ENCODE data around the gene KLRG1. TPM values are rescaled to one million over a fixed set of nuclear protein-coding genes. Genes with fewer than 3 reads are reported as not detected.

The KLRG1 gene
- total RNA-seq, 1 donor from 2014 or later, result 8.0 TPM

DNA sequence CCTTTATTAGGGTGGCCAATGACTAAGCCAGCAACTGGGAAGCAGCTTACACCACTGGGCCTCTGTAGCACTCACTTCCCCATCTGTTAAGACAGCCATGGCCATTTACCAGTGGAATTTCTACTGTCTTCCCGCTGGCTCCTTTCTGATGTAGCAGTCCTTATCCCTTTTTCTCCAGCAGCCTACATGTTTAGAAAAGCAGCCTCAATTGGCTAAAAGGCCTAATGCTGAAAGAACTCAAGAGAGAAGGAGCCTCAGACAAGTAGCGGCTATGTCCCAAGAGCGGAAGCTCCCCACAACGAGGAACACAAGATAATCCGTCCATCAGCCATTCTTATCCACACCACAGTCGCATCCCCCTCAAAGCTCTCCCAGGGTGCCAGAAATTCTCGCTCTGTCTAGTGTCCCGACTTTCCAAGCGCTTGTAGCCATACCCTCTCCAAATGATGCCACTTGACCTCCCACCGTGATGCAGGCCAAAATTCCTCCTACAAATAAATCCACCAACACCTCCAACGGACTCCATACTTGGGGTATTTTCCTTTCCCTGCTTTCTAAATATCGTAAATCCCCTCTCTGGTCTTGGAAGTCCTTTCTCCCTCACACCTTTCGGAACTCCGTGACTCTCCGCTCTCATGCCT is 40.5 kb upstream of the KLRG1 start:
- H3K4me3 Mint-ChIP-seq (ENCODE audit: low read depth), result peak overlapping the region; percentile 91
- H3K36me3 Mint-ChIP-seq (ENCODE audit: insufficient read depth), result peaks cover 15% of the 10 kb centered on the region
- H3K27me3 Mint-ChIP-seq, result no peaks in the 10 kb centered on the region
- peaks cover 8% of the 10 kb centered on the region for H3K9me3 Mint-ChIP-seq (ENCODE audit: low read depth)
- H3K27ac Mint-ChIP-seq, result peak overlapping the region; percentile 98
- TF ChIP-seq, protein P1, sequence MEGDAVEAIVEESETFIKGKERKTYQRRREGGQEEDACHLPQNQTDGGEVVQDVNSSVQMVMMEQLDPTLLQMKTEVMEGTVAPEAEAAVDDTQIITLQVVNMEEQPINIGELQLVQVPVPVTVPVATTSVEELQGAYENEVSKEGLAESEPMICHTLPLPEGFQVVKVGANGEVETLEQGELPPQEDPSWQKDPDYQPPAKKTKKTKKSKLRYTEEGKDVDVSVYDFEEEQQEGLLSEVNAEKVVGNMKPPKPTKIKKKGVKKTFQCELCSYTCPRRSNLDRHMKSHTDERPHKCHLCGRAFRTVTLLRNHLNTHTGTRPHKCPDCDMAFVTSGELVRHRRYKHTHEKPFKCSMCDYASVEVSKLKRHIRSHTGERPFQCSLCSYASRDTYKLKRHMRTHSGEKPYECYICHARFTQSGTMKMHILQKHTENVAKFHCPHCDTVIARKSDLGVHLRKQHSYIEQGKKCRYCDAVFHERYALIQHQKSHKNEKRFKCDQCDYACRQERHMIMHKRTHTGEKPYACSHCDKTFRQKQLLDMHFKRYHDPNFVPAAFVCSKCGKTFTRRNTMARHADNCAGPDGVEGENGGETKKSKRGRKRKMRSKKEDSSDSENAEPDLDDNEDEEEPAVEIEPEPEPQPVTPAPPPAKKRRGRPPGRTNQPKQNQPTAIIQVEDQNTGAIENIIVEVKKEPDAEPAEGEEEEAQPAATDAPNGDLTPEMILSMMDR (IDR thresholded peaks at IDR 0.05; ENCODE audit: unreplicated experiment), result no peak
- H3K4me1 Mint-ChIP-seq (ENCODE audit: low read depth), result peaks cover 19% of the 10 kb centered on the region
- no peak for DNase-seq (ENCODE audit: low spot score, unreplicated experiment)

DNA sequence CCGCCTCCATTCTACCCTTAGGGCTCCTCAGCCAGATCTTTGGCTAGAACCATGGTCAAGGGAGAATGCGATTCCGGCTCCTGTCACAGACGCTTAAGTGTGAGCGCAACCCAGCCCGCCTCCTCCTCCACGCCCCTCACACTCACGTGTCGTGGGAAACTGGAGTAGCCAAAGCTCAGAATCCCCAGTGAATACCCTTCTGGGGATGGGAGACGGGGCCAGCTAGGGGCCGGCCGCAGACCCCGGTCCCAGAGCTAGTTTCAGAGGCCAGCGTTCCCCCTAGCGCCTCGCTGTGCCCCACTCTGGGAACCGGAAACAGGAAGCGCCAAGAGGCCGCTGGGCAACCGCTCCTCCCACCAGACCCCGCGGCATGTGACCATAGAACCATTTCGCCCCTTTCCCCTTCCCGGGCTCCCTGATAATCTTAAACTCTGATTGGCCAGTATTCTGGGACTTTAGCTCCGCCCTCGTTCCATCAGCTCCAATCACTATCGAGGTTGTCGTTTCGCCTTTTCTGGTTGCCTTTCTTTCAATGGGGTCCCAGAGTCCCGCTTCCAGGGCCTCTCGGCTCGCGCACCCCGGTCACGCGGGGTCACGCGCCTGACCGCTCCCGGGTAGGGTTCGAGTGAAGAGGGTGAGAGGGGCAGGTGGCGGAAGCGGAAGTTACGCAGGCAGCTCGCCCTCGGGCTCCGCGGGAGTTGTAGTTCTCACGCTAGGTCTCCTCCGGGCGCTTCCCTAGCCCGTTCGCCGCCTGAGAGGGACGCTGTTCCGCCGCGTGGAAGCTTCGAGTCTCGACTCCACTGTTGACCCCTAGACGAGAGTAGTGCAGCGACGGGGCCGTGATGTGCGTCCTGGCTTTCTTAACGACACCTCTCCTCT is 39.8 kb upstream of the KLRG1 start, which contains the start of gene M6PR:
M6PR (minus strand) TSS at position 304 of the 879 bp plus-strand sequence. CDS start 3,241 bp downstream, outside the sequence.
- TF ChIP-seq, protein P1 (IDR thresholded peaks at IDR 0.05; ENCODE audit: unreplicated experiment), result peak; percentile 67
- Mint-ChIP-seq H3K4me3 (ENCODE audit: low read depth) (peak within 1 kb of the TSS; percentile 91), H3K27me3 (no peaks in the 10 kb centered on the region), H3K36me3 (ENCODE audit: insufficient read depth) (peaks cover 20% of the 10 kb centered on the region), H3K9me3 (ENCODE audit: low read depth) (peaks cover 12% of the 10 kb centered on the region), H3K27ac (peak within 1 kb of the TSS; percentile 98), H3K4me1 (ENCODE audit: low read depth) (peaks cover 19% of the 10 kb centered on the region)
- DNase-seq (ENCODE audit: low spot score, unreplicated experiment), result peak; percentile 92

DNA sequence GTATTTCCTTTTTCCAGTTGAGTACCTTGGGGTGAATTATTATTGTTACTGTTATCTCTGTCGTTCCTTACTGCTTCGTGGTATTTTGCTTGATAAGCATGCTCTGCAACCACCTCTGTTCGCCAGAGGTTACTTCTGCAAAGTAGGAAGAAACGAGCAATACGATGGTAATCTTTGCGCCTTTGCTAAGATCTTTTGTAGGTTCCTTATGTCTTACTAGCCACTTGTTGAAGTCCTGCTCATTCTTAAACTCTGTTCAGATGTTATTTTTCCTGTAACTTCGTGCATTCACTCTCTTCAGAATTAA is 39.2 kb upstream of the KLRG1 start:
- peaks cover 12% of the 10 kb centered on the region for H3K9me3 Mint-ChIP-seq (ENCODE audit: low read depth)
- peaks cover 19% of the 10 kb centered on the region for H3K4me1 Mint-ChIP-seq (ENCODE audit: low read depth)
- H3K27me3 Mint-ChIP-seq, result no peaks in the 10 kb centered on the region
- peak overlapping the region; percentile 98 for H3K27ac Mint-ChIP-seq
- TF ChIP-seq, protein P1 (IDR thresholded peaks at IDR 0.05; ENCODE audit: unreplicated experiment), result no peak
- no peak for DNase-seq (ENCODE audit: low spot score, unreplicated experiment)
- peaks cover 20% of the 10 kb centered on the region for H3K36me3 Mint-ChIP-seq (ENCODE audit: insufficient read depth)
- peak overlapping the region; percentile 91 for H3K4me3 Mint-ChIP-seq (ENCODE audit: low read depth)

DNA sequence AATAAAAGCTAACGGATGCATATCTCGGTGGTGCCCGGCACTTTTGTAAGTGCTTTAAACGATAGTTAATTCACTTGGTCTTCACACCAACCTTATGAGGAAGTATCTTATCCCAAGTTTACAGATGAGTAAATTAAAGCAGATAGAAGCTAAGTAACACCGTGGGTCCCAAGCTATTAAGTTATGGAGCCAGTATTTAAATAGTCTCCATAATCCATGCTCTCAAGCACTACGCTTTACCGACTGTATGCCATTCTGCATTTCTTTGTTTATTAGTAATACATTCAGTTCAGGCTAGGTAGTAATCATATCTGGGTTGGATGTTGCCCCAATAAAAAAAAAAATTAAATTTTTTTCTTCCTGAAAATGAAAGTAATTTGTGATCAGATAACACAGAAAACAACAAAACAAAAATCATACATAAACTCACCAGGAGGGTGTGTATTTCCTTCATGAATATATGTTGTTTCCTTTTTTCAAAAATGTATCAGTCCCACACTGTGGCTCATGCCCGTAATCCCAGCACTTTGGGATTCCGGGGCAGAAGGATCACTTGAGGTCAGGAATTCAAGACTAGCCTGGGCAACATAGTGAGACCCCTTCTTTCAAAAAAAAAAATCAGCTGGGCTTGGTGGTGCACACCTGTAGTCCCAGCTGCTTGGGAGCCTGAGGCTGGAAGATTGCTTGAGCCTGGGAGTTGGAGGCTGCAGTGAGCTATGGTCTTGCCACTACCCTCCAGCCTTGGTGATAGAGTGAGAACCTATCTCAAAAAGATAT is 38.5 kb upstream of the KLRG1 start:
- TF ChIP-seq, protein P1 (IDR thresholded peaks at IDR 0.05; ENCODE audit: unreplicated experiment), result no peak
- Mint-ChIP-seq H3K4me1 (ENCODE audit: low read depth) (peaks cover 19% of the 10 kb centered on the region), H3K9me3 (ENCODE audit: low read depth) (peaks cover 12% of the 10 kb centered on the region), H3K4me3 (ENCODE audit: low read depth) (peak overlapping the region; percentile 91), H3K27me3 (no peaks in the 10 kb centered on the region), H3K36me3 (ENCODE audit: insufficient read depth) (peaks cover 21% of the 10 kb centered on the region), H3K27ac (peak overlapping the region; percentile 98)
- no peak for DNase-seq (ENCODE audit: low spot score, unreplicated experiment)

DNA sequence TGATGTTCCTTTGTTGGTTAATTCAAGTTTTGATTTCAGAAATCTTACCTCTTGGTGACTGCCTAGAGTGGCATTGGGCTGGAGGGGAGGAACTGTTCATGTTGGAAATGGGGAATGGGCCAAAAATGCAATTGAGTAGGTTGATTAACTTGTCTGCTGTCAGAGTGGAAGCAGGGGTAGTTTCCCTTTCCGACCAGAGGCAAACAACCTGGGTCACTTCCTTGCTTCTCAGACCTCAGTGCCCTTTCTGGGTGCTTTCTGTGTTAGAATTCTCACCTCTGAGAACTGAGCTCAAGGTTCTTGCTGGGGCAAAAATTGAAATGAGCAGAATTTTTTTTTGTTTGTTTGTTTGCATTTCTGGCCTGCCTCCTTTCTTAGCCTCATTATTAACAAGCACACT is 37.6 kb upstream of the KLRG1 start:
- no peak for DNase-seq (ENCODE audit: low spot score, unreplicated experiment)
- no peak overlapping the region for H3K27ac Mint-ChIP-seq
- H3K4me1 Mint-ChIP-seq (ENCODE audit: low read depth), result peaks cover 18% of the 10 kb centered on the region
- H3K9me3 Mint-ChIP-seq (ENCODE audit: low read depth), result peaks cover 12% of the 10 kb centered on the region
- no peaks in the 10 kb centered on the region for H3K27me3 Mint-ChIP-seq
- H3K36me3 Mint-ChIP-seq (ENCODE audit: insufficient read depth), result peaks cover 22% of the 10 kb centered on the region
- peak overlapping the region; percentile 46 for H3K4me3 Mint-ChIP-seq (ENCODE audit: low read depth)
- TF ChIP-seq, protein P1 (IDR thresholded peaks at IDR 0.05; ENCODE audit: unreplicated experiment), result no peak

All from progenitor cell of endocrine pancreas (in vitro differentiated cells).